GM12873 (cell line): Measurements from ENCODE around the gene HOXA2.

ENCODE experiments used
- TF ChIP-seq, protein P1 (sequence below): IDR thresholded peaks from 2 replicates; pipeline ENCODE4 v1.5.1; 2012; ENCODE audit warnings: low read depth, mild to moderate bottlenecking, moderate library complexity, low read length, control low read depth; ENCODE audit not compliant: insufficient read depth; ENCODE audit errors: missing control alignments

Gene HOXA2

GRCh38 chr7:27073076-27073475 lies 29.4 kb downstream of the HOXA2 start:
- TF ChIP-seq, protein P1, sequence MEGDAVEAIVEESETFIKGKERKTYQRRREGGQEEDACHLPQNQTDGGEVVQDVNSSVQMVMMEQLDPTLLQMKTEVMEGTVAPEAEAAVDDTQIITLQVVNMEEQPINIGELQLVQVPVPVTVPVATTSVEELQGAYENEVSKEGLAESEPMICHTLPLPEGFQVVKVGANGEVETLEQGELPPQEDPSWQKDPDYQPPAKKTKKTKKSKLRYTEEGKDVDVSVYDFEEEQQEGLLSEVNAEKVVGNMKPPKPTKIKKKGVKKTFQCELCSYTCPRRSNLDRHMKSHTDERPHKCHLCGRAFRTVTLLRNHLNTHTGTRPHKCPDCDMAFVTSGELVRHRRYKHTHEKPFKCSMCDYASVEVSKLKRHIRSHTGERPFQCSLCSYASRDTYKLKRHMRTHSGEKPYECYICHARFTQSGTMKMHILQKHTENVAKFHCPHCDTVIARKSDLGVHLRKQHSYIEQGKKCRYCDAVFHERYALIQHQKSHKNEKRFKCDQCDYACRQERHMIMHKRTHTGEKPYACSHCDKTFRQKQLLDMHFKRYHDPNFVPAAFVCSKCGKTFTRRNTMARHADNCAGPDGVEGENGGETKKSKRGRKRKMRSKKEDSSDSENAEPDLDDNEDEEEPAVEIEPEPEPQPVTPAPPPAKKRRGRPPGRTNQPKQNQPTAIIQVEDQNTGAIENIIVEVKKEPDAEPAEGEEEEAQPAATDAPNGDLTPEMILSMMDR = no peak

GRCh38 chr7:27071622-27072390 lies 30.7 kb downstream of the HOXA2 start:
- TF ChIP-seq, protein P1 = no peak

GRCh38 chr7:27068259-27068658 lies 34.2 kb downstream of the HOXA2 start:
- TF ChIP-seq, protein P1 = no peak

DNA sequence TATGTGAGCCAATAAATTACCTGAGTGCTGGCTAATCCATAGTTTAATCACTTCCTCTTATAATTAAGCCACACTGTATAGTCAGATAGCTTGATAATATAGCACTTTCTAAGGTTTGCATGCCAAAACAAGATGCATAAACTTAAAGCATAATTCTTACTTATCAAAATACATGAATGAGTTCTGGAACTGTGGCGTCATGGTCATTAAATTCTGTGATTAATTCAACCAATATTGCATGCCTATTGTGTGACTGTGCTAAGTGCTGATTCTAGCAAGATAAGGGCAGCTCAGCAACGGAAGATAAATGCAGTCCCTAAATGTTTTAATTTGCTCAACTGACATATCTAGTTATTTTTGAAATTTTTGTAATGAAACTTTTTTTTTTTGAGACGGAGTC lies 36.3 kb downstream of the HOXA2 start:
- TF ChIP-seq, protein P1 = no peak

GRCh38 chr7:27065709-27066108 lies 36.8 kb downstream of the HOXA2 start:
- TF ChIP-seq, protein P1 = no peak

- TF ChIP-seq, protein P1 = no peak
Measured at GRCh38 chr7:27064661-27065060, 37.8 kb downstream of the HOXA2 start.

DNA sequence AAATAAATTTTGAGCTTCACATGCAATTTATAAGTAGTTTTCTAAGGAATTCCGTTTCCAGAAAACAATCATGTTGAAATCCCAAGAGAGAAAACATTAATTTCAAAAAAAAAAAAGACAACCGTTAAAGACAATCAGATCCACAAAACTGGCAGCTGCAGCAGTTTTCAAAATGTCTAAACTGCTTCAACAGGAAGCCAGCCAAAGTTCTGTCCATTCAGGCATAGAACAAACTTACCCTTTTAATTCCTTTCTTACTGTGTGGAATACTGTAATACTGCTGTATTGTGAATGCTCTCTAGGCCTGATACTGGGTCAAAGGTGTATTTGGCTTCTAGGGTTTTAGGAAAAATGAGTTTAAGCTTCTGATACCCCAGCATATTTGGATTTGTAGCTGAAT lies 38.3 kb downstream of the HOXA2 start:
- TF ChIP-seq, protein P1 = no peak
